ENCODE measurements around the gene KYNU. TPM values are rescaled to one million over a fixed set of nuclear protein-coding genes. Genes with fewer than 3 reads are reported as not detected.

Gene KYNU
- total RNA-seq, 1 donor from 2014 or later, result not detected

DNA sequence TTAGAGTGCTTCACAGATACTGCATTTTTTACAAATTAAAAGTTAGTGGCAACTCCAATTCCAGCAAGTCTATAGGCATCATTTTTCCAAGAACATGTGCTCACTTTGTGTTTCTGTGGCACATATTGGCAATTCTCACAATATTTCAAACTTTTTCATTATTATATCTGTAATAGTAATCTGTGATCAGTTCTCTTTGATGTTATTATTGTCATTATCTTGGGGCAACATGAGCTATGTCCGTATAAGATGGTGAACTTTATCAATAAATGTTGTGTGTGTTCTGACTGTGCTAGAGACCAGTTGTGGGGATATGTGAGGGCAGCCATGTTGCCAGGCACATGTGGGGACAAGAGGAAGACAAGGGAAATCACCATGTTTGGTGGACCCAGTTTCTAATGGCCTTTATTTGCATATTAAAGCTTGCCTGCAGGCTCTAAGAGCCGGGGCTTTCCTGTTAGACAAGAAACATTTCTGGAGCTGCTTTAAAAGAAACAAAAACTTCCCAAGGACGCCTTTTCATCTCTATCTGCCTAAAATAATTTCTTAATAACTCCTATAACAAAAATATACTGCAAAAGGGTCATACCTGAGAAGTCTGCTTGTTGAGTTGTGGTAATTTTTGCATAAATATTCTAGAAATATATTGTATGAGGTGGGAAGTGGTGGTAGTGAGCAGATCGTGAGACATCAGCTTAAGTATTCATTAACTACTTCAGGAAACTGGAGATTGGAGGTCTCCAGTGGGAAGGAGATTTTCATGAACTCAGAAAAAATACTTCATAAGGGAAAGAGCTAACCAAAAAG lies 37.2 kb downstream of the KYNU start:
- DNase-seq, result no peak
- TF ChIP-seq, protein P1, sequence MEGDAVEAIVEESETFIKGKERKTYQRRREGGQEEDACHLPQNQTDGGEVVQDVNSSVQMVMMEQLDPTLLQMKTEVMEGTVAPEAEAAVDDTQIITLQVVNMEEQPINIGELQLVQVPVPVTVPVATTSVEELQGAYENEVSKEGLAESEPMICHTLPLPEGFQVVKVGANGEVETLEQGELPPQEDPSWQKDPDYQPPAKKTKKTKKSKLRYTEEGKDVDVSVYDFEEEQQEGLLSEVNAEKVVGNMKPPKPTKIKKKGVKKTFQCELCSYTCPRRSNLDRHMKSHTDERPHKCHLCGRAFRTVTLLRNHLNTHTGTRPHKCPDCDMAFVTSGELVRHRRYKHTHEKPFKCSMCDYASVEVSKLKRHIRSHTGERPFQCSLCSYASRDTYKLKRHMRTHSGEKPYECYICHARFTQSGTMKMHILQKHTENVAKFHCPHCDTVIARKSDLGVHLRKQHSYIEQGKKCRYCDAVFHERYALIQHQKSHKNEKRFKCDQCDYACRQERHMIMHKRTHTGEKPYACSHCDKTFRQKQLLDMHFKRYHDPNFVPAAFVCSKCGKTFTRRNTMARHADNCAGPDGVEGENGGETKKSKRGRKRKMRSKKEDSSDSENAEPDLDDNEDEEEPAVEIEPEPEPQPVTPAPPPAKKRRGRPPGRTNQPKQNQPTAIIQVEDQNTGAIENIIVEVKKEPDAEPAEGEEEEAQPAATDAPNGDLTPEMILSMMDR (IDR thresholded peaks at IDR 0.05; ENCODE audit: partially characterized antibody, unreplicated experiment), result no peak
- no peaks in the 10 kb centered on the region for H3K36me3 Mint-ChIP-seq (ENCODE audit: unreplicated experiment)
- H3K4me3 Mint-ChIP-seq (ENCODE audit: unreplicated experiment), result no peak overlapping the region
- no peaks in the 10 kb centered on the region for H3K27me3 Mint-ChIP-seq (ENCODE audit: unreplicated experiment)
- H3K4me1 Mint-ChIP-seq (ENCODE audit: low read depth, unreplicated experiment), result no peaks in the 10 kb centered on the region
- H3K27ac Mint-ChIP-seq (ENCODE audit: unreplicated experiment), result no peak overlapping the region
- no peaks in the 10 kb centered on the region for H3K9me3 Mint-ChIP-seq (ENCODE audit: unreplicated experiment)

DNA sequence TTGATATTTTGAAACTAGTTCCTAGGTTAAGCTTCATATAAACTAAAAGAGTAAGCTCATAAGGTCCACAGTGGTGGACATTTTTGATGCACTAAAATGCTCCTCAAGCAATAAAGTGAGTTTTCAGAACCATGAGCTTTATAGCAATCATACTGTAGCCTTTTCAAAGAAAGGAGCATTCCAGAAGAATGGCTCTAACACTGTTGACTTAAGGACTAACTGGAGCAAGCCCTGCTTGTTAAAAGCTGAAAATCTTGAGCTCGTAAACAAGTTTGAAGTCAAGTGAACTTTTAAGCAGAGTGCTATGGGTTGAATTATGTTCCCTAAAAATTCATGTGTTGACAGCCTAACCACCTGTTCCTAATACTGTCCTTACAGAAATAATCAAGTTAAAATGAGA lies 38.0 kb downstream of the KYNU start:
- Mint-ChIP-seq H3K4me3 (ENCODE audit: unreplicated experiment) (no peak overlapping the region), H3K9me3 (ENCODE audit: unreplicated experiment) (no peaks in the 10 kb centered on the region), H3K27me3 (ENCODE audit: unreplicated experiment) (no peaks in the 10 kb centered on the region), H3K4me1 (ENCODE audit: low read depth, unreplicated experiment) (no peaks in the 10 kb centered on the region), H3K36me3 (ENCODE audit: unreplicated experiment) (no peaks in the 10 kb centered on the region), H3K27ac (ENCODE audit: unreplicated experiment) (no peak overlapping the region)
- no peak for DNase-seq
- TF ChIP-seq, protein P1 (IDR thresholded peaks at IDR 0.05; ENCODE audit: partially characterized antibody, unreplicated experiment), result no peak

DNA sequence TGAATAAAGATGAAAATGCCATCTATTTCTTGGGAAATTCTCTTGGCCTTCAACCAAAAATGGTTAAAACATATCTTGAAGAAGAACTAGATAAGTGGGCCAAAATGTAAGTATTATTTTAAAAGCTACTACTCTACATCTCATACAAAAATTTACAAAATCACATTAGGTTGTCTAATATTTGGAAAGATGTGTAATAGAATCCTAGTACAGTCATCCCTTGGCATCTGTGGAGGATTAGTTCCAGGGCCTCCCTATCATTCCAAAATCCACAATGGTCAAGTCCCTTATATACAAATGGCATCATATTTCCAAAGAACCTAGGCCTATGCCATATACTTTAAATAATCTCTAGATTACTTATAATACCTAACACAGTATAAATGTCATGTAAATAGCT lies 41.2 kb downstream of the KYNU start:
- H3K9me3 Mint-ChIP-seq (ENCODE audit: unreplicated experiment), result no peaks in the 10 kb centered on the region
- no peak for DNase-seq
- no peak overlapping the region for H3K27ac Mint-ChIP-seq (ENCODE audit: unreplicated experiment)
- no peaks in the 10 kb centered on the region for H3K36me3 Mint-ChIP-seq (ENCODE audit: unreplicated experiment)
- H3K4me3 Mint-ChIP-seq (ENCODE audit: unreplicated experiment), result no peak overlapping the region
- H3K27me3 Mint-ChIP-seq (ENCODE audit: unreplicated experiment), result no peaks in the 10 kb centered on the region
- H3K4me1 Mint-ChIP-seq (ENCODE audit: low read depth, unreplicated experiment), result no peaks in the 10 kb centered on the region
- TF ChIP-seq, protein P1 (IDR thresholded peaks at IDR 0.05; ENCODE audit: partially characterized antibody, unreplicated experiment), result no peak

DNA sequence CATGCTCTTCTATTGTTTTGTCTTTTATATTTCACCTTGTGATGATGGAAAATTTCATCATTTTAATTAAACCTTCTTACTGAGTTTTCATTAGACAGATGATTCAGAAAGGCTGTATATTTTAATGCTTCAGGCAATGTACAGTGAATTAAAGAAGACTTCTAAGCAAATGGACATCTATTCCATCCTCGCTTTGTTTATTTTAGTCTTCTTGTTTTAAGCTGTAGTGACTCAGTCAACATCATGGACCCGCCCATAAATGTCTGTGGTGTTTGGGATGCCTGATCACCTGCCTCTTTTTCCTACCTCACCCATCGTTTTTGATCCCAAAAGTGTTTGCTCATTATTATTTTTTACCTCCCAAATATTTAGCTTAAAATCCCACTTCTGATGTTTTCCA lies 43.1 kb downstream of the KYNU start:
- DNase-seq, result no peak
- H3K27ac Mint-ChIP-seq (ENCODE audit: unreplicated experiment), result no peak overlapping the region
- TF ChIP-seq, protein P1 (IDR thresholded peaks at IDR 0.05; ENCODE audit: partially characterized antibody, unreplicated experiment), result no peak
- no peaks in the 10 kb centered on the region for H3K9me3 Mint-ChIP-seq (ENCODE audit: unreplicated experiment)
- H3K36me3 Mint-ChIP-seq (ENCODE audit: unreplicated experiment), result no peaks in the 10 kb centered on the region
- no peaks in the 10 kb centered on the region for H3K27me3 Mint-ChIP-seq (ENCODE audit: unreplicated experiment)
- no peaks in the 10 kb centered on the region for H3K4me1 Mint-ChIP-seq (ENCODE audit: low read depth, unreplicated experiment)
- H3K4me3 Mint-ChIP-seq (ENCODE audit: unreplicated experiment), result no peak overlapping the region

DNA sequence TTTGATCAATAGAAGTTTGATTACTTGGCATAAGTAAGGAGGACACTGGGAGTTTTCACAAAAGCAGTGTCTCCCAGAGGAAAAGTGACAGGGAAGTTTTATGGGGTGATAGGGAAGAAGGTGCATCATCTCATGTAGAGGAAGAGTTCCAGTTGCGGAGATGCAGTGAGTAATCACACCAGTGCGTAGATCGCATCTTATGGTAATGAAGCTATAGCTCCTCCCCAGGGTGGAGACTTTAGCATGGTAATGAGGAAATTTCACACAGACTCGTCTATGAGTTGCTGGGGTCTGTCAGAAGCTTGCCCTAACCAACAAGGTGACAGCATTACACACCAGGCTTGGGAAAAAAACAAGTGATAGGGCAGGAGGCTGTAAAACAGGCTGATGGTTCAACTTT lies 49.0 kb downstream of the KYNU start:
- Mint-ChIP-seq H3K27me3 (ENCODE audit: unreplicated experiment) (no peaks in the 10 kb centered on the region), H3K4me3 (ENCODE audit: unreplicated experiment) (no peak overlapping the region), H3K27ac (ENCODE audit: unreplicated experiment) (no peak overlapping the region), H3K36me3 (ENCODE audit: unreplicated experiment) (no peaks in the 10 kb centered on the region), H3K4me1 (ENCODE audit: low read depth, unreplicated experiment) (no peaks in the 10 kb centered on the region), H3K9me3 (ENCODE audit: unreplicated experiment) (peaks cover 1% of the 10 kb centered on the region)
- DNase-seq, result no peak
- TF ChIP-seq, protein P1 (IDR thresholded peaks at IDR 0.05; ENCODE audit: partially characterized antibody, unreplicated experiment), result no peak

Measured in glutamatergic neuron (in vitro differentiated cells).